Neural crest cell (in vitro differentiated cells): ENCODE results near the gene ARHGAP10. TPM values are rescaled to one million over a fixed set of nuclear protein-coding genes. Genes with fewer than 3 reads are reported as not detected.

Experiments used
- DNase-seq: peaks from one replicate; pipeline ENCODE4 v3.0.0; 2021; ENCODE audit warnings: low read depth, mixed read lengths, low spot score
- H3K27ac Mint-ChIP-seq: one replicate; pipeline ENCODE4 v1.8.0; 2021; ENCODE audit warnings: mild to moderate bottlenecking, mixed read lengths; ENCODE audit not compliant: unreplicated experiment
- H3K27me3 Mint-ChIP-seq: 2 replicates; pipeline ENCODE4 v1.8.0; 2021; ENCODE audit warnings: low read depth, mild to moderate bottlenecking, mixed read lengths
- H3K36me3 Mint-ChIP-seq: 2 replicates; pipeline ENCODE4 v1.8.0; 2021; ENCODE audit warnings: low read depth, mild to moderate bottlenecking, mixed read lengths
- H3K4me1 Mint-ChIP-seq: 2 replicates; pipeline ENCODE4 v1.8.0; 2021; ENCODE audit warnings: mixed read lengths
- H3K4me3 Mint-ChIP-seq: one replicate; pipeline ENCODE4 v1.8.0; 2021; ENCODE audit warnings: mild to moderate bottlenecking, mixed read lengths
- H3K9me3 Mint-ChIP-seq: 2 replicates; pipeline ENCODE4 v1.8.0; 2021; ENCODE audit warnings: mixed read lengths
- total RNA-seq: library from RNA; stranded (reverse); gene quantifications from 2 replicates; pipeline ENCODE4 v1.2.1, GENCODE V29; 2021
- TF ChIP-seq, protein P1 (sequence below): fragments of 200-600 bp; sonication (generic); conservative IDR thresholded peaks from 2 replicates; pipeline ENCODE4 v1.5.0; 2021; ENCODE audit warnings: antibody characterized with exemption, mild to moderate bottlenecking

The ARHGAP10 gene
- total RNA-seq, 1 donor from 2014 or later = 4.0 TPM

DNA sequence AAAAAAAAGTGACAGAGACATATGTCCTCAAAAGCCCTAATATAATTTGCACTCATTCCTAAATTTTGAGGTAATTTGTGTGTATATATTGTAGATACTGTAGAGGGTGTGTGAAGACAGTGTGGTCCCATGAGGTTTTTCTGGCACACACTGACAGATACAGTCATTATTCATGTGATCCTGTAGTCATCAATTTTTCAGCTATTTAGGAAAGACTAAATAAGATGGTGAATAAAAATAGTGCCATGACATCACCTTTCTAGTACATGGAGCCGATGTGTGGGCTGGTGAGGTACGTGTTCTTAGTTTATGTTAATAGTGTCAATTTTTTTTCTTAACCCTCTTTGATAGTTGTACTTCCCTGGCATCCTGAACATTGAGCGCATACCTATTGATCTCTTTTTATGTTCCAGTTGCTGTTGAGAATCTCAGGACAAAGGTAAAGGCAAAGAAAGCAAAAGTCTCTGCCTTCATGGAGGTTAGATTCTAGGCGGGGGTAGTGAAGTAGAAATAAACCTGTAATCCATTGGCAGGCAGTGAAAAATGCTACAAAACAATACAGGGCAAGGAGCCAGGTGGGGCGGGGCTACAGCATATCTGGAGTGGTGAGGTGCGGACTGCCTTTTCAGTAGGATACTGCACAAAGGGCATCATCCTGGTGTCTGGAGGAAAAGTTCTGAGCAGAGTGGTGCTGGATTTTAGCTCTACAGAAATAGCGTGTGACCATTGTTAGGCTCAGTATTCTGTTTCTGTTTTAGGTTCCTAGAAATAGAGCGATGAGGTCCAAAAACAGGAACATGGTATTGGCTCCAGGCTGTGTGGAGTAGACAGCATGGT lies 93.8 kb downstream of the ARHGAP10 start:
- Mint-ChIP-seq H3K9me3 (no peaks in the 10 kb centered on the region), H3K4me3 (no peak overlapping the region), H3K36me3 (no peaks in the 10 kb centered on the region), H3K27me3 (no peaks in the 10 kb centered on the region), H3K27ac (no peak overlapping the region), H3K4me1 (peaks cover 5% of the 10 kb centered on the region)
- no peak for DNase-seq
- TF ChIP-seq, protein P1, sequence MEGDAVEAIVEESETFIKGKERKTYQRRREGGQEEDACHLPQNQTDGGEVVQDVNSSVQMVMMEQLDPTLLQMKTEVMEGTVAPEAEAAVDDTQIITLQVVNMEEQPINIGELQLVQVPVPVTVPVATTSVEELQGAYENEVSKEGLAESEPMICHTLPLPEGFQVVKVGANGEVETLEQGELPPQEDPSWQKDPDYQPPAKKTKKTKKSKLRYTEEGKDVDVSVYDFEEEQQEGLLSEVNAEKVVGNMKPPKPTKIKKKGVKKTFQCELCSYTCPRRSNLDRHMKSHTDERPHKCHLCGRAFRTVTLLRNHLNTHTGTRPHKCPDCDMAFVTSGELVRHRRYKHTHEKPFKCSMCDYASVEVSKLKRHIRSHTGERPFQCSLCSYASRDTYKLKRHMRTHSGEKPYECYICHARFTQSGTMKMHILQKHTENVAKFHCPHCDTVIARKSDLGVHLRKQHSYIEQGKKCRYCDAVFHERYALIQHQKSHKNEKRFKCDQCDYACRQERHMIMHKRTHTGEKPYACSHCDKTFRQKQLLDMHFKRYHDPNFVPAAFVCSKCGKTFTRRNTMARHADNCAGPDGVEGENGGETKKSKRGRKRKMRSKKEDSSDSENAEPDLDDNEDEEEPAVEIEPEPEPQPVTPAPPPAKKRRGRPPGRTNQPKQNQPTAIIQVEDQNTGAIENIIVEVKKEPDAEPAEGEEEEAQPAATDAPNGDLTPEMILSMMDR = no peak

DNA sequence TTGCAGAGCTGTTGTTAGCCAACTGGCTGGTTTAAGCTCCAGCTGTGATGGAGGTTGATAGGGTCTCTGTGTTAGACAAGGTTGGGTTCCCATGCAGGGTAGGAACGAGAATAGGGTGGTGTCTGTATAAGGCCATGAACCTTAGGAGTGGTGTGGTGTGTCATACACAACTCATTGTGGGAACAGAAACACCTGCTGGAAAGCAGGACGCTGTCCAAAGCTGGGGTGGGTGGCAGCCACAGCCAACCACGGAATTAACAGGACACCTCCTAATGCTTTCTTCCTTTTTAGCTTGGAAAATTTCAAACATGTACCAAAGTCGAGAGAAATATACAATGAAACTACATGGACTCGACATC lies 94.4 kb downstream of the ARHGAP10 start:
- peaks cover 5% of the 10 kb centered on the region for H3K4me1 Mint-ChIP-seq
- TF ChIP-seq, protein P1 = no peak
- no peak overlapping the region for H3K27ac Mint-ChIP-seq
- no peak overlapping the region for H3K4me3 Mint-ChIP-seq
- no peaks in the 10 kb centered on the region for H3K9me3 Mint-ChIP-seq
- DNase-seq = no peak
- no peaks in the 10 kb centered on the region for H3K27me3 Mint-ChIP-seq
- no peaks in the 10 kb centered on the region for H3K36me3 Mint-ChIP-seq

DNA sequence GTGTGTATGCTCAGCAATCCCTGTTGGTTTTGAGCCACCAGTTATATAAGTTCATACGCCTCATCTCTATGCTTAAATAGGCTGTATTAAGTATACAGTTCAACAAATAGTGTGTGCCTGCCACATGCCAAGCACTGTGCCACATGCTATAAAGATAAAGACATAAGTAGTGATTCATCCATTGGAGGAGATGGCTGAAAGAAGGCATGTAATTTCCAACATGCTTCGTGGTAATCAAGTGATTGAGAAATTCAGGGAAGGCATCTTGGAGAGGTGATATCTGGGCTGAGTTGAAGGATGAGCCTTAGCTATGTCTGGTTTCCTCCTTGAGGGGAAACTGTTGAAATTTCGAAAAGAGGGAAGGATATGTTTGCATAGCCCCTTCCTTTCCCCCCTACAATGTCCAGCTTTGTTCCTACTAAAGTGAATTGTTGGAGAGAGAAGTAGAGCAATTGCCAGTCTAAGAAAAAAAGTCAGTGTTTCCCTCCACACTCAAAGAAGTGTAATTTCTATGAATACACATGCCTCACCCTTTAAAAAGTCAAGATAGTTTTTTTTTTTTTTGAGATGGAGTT lies 96.5 kb downstream of the ARHGAP10 start:
- Mint-ChIP-seq H3K9me3 (no peaks in the 10 kb centered on the region), H3K4me1 (peaks cover 10% of the 10 kb centered on the region), H3K27me3 (no peaks in the 10 kb centered on the region), H3K36me3 (no peaks in the 10 kb centered on the region), H3K27ac (no peak overlapping the region), H3K4me3 (no peak overlapping the region)
- TF ChIP-seq, protein P1 = no peak
- no peak for DNase-seq

DNA sequence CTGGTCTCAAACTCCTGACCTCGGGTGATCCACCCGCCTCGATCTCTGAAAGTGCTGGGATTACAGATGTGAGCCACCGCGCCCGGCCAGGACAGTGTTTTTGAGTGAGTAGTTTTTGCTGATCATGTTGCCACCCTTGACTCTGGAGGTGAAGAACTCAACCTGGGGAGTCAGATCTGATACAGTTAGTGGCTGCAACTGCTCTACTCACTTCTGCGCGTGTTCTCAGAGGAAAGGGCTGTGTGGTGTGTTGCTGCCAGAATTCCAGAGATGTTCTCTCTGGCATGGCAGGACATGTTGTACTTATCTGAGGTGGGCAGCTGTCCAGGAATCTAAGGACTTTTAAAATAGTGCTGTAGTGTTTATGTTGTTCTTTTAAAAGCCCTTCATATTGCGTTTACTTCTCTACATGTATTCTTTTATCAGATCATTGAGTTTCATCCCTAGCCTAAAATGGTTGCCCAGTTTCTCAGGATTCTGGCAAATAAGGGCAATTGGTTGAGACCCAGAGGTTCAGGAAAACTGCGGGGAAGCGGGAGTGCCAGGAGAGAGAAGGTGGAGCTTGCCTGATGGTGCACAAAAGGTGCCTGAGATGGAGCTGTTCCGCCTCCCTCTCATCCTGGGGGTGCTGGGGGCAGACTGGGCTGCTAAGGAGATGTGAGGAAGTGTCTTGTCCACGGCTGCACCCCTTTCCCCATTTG lies 97.7 kb downstream of the ARHGAP10 start:
- peaks cover 10% of the 10 kb centered on the region for H3K4me1 Mint-ChIP-seq
- TF ChIP-seq, protein P1 = no peak
- no peaks in the 10 kb centered on the region for H3K9me3 Mint-ChIP-seq
- H3K27ac Mint-ChIP-seq = no peak overlapping the region
- no peak for DNase-seq
- no peaks in the 10 kb centered on the region for H3K27me3 Mint-ChIP-seq
- no peaks in the 10 kb centered on the region for H3K36me3 Mint-ChIP-seq
- H3K4me3 Mint-ChIP-seq = no peak overlapping the region

DNA sequence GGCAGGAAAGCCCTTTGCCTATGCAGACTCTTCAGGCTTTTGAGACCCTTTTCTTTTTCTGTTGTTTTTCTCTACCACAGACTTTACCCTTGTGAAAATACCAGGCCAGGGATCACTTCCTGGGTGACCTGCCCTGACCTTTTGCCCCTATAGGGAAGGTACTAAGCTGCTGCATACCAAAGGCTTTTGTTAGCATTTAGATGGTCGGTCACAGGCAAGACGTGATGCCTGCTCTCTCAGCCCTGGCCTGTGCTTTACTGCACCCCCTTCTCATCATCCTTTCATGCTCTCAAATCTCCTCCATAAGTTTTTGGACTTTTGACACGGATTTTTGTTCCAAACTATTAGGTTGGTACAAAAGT lies 98.2 kb downstream of the ARHGAP10 start:
- H3K4me3 Mint-ChIP-seq = no peak overlapping the region
- no peaks in the 10 kb centered on the region for H3K36me3 Mint-ChIP-seq
- H3K27ac Mint-ChIP-seq = no peak overlapping the region
- no peaks in the 10 kb centered on the region for H3K9me3 Mint-ChIP-seq
- no peak for DNase-seq
- H3K4me1 Mint-ChIP-seq = peaks cover 10% of the 10 kb centered on the region
- H3K27me3 Mint-ChIP-seq = no peaks in the 10 kb centered on the region
- TF ChIP-seq, protein P1 = no peak
